WTC11 (cell line): Measurements from ENCODE around the gene HCRT. TPM values are rescaled to one million over a fixed set of nuclear protein-coding genes. Genes with fewer than 3 reads are reported as not detected.

Experiments
- ATAC-seq: fragments of 200-7000 bp; cut with Tn5 transposase; 2 replicates; pipeline ENCODE4 v1.10.0; 2021; ENCODE audit warnings: mild to moderate bottlenecking, moderate library complexity
- CTCF ChIA-PET: fragments of 300-600 bp; sonication (Branson Sonifier 250); formaldehyde crosslinking; loops from one replicate; lab custom pipeline; 2021; ENCODE audit warnings: antibody characterized with exemption; lab: Charles Lee
- POLR2A ChIA-PET: fragments of 350-600 bp; sonication (Branson Sonifier 250); formaldehyde crosslinking; loops from one replicate; lab custom pipeline; 2021; ENCODE audit warnings: antibody characterized with exemption; lab: Charles Lee
- DNase-seq: peaks from one replicate; pipeline ENCODE4 v3.0.0; 2021; ENCODE audit warnings: low spot score
- H3K27ac Mint-ChIP-seq: 2 replicates; pipeline ENCODE4 v1.8.0; 2021; ENCODE audit warnings: mixed read lengths
- H3K27me3 Mint-ChIP-seq: 2 replicates; pipeline ENCODE4 v1.8.0; 2021; ENCODE audit warnings: low read depth, mild to moderate bottlenecking, moderate library complexity, mixed read lengths
- H3K36me3 Mint-ChIP-seq: 2 replicates; pipeline ENCODE4 v1.8.0; 2021; ENCODE audit warnings: mixed read lengths
- H3K4me1 Mint-ChIP-seq: 2 replicates; pipeline ENCODE4 v1.8.0; 2022; ENCODE audit warnings: mixed read lengths
- H3K4me3 Mint-ChIP-seq: 2 replicates; pipeline ENCODE4 v1.8.0; 2021; ENCODE audit warnings: mild to moderate bottlenecking, moderate library complexity, mixed read lengths
- H3K9me3 Mint-ChIP-seq: 2 replicates; pipeline ENCODE4 v1.8.0; 2021; ENCODE audit warnings: mixed read lengths
- ATF2 ChIP-seq: sonication (generic); formaldehyde crosslinking; IDR thresholded peaks from 2 replicates; pipeline ENCODE4 v1.8.1; 2022; ENCODE audit warnings: low read depth, missing genetic modification reagents, borderline replicate concordance
- E2F1 ChIP-seq: sonication (generic); formaldehyde crosslinking; IDR thresholded peaks from 2 replicates; pipeline ENCODE4 v1.8.0; 2022; ENCODE audit warnings: mild to moderate bottlenecking, missing genetic modification reagents
- E2F4 ChIP-seq: sonication (generic); formaldehyde crosslinking; IDR thresholded peaks from 2 replicates; pipeline ENCODE4 v1.8.1; 2022; ENCODE audit warnings: low read depth, mild to moderate bottlenecking, moderate library complexity, missing genetic modification reagents, borderline replicate concordance
- E2F5 ChIP-seq: sonication (generic); formaldehyde crosslinking; IDR thresholded peaks from 2 replicates; pipeline ENCODE4 v1.8.1; 2022; ENCODE audit warnings: mild to moderate bottlenecking, moderate library complexity, missing genetic modification reagents
- FOXK1 ChIP-seq: sonication (generic); formaldehyde crosslinking; IDR thresholded peaks from 2 replicates; pipeline ENCODE4 v1.8.0; 2022; ENCODE audit warnings: mild to moderate bottlenecking, moderate library complexity, missing genetic modification reagents
- FOXP1 ChIP-seq: sonication (generic); formaldehyde crosslinking; IDR thresholded peaks from 2 replicates; pipeline ENCODE4 v1.8.0; 2022; ENCODE audit warnings: missing genetic modification reagents, mild to moderate bottlenecking, moderate library complexity, borderline replicate concordance
- GABPB1 ChIP-seq: sonication (generic); formaldehyde crosslinking; IDR thresholded peaks from 2 replicates; pipeline ENCODE4 v1.8.1; 2023; ENCODE audit warnings: mild to moderate bottlenecking, missing genetic modification reagents
- GRHL2 ChIP-seq: fragments of 250-450 bp; sonication (Bioruptor Pico); IDR thresholded peaks from 2 replicates; pipeline ENCODE4 v1.8.0; 2022; ENCODE audit warnings: mild to moderate bottlenecking, moderate library complexity; ENCODE audit not compliant: insufficient replicate concordance, severe bottlenecking
- MLX ChIP-seq: sonication (generic); formaldehyde crosslinking; IDR thresholded peaks from 2 replicates; pipeline ENCODE4 v1.8.1; 2023; ENCODE audit warnings: mild to moderate bottlenecking, missing genetic modification reagents, moderate library complexity
- MYBL2 ChIP-seq: sonication (generic); formaldehyde crosslinking; IDR thresholded peaks from 2 replicates; pipeline ENCODE4 v1.8.1; 2023; ENCODE audit warnings: mild to moderate bottlenecking, moderate library complexity, missing genetic modification reagents
- NR2C2 ChIP-seq: sonication (generic); formaldehyde crosslinking; IDR thresholded peaks from 2 replicates; pipeline ENCODE4 v1.8.0; 2022; ENCODE audit warnings: mild to moderate bottlenecking, missing genetic modification reagents
- OVOL2 ChIP-seq: fragments of 250-450 bp; sonication (Bioruptor Pico); IDR thresholded peaks from 2 replicates; pipeline ENCODE4 v1.9.0; 2021; ENCODE audit warnings: mild to moderate bottlenecking, borderline replicate concordance
- TP53 ChIP-seq: sonication (generic); formaldehyde crosslinking; IDR thresholded peaks from 2 replicates; pipeline ENCODE4 v1.8.1; 2023; ENCODE audit warnings: mild to moderate bottlenecking, missing genetic modification reagents
- USF2 ChIP-seq: sonication (generic); formaldehyde crosslinking; IDR thresholded peaks from 2 replicates; pipeline ENCODE4 v1.8.1; 2023; ENCODE audit warnings: mild to moderate bottlenecking, missing genetic modification reagents, moderate library complexity
- ZNF121 ChIP-seq: sonication (generic); formaldehyde crosslinking; IDR thresholded peaks from 2 replicates; pipeline ENCODE4 v1.8.0; 2023; ENCODE audit warnings: missing genetic modification reagents
- ZNF138 ChIP-seq: sonication (generic); formaldehyde crosslinking; conservative IDR thresholded peaks from 2 replicates; pipeline ENCODE4 v1.8.1; 2022; ENCODE audit warnings: mild to moderate bottlenecking, moderate library complexity, missing genetic modification reagents
- ZNF317 ChIP-seq: sonication (generic); formaldehyde crosslinking; IDR thresholded peaks from 2 replicates; pipeline ENCODE4 v1.8.1; 2023; ENCODE audit warnings: low read depth, mild to moderate bottlenecking, moderate library complexity, missing genetic modification reagents, borderline replicate concordance
- ZNF532 ChIP-seq: fragments of 250-450 bp; sonication (Bioruptor Pico); IDR thresholded peaks from 2 replicates; pipeline ENCODE4 v1.9.0; 2021; ENCODE audit warnings: mild to moderate bottlenecking, borderline replicate concordance
- ZNF671 ChIP-seq: fragments of 250-450 bp; sonication (Bioruptor Pico); IDR thresholded peaks from 2 replicates; pipeline ENCODE4 v1.8.0; 2021; ENCODE audit warnings: mild to moderate bottlenecking
- total RNA-seq: library from RNA; stranded (reverse); gene quantifications from 3 replicates; pipeline ENCODE4 v1.2.3, GENCODE V29; 2021

The HCRT gene
- total RNA-seq, 1 experiment from 2014 or later = not detected

GRCh38 chr17:42189651-42189965, 4.4 kb upstream of the HCRT start (continued):
- TF ChIP-seq USF2 (CRISPR knock-in tag) = no peak
- no peak for TF ChIP-seq FOXK1 (CRISPR knock-in tag)
- TF ChIP-seq E2F1 (CRISPR knock-in tag) = no peak

- Mint-ChIP-seq H3K36me3 (no peaks in the 10 kb centered on the region), H3K9me3 (no peaks in the 10 kb centered on the region), H3K4me3 (no peak overlapping the region), H3K27ac (no peak overlapping the region), H3K4me1 (peaks cover 22% of the 10 kb centered on the region), H3K27me3 (peaks cover 29% of the 10 kb centered on the region)
- TF ChIP-seq FOXP1 (CRISPR knock-in tag) = no peak
- no peak for TF ChIP-seq GABPB1
- TF ChIP-seq TP53 (CRISPR knock-in tag) = no peak
- no peak for TF ChIP-seq GRHL2
- no peak for TF ChIP-seq ZNF121 (CRISPR knock-in tag)
- TF ChIP-seq OVOL2 = no peak
- no peak for TF ChIP-seq E2F5 (CRISPR knock-in tag)
- no peak for TF ChIP-seq ZNF138 (CRISPR knock-in tag)
- no peak for TF ChIP-seq MLX
- TF ChIP-seq MYBL2 (CRISPR knock-in tag) = no peak
- TF ChIP-seq ATF2 (CRISPR knock-in tag) = no peak
- no peak for TF ChIP-seq E2F4 (CRISPR knock-in tag)
- TF ChIP-seq NR2C2 (CRISPR knock-in tag) = no peak
- no peak for TF ChIP-seq ZNF671 (CRISPR knock-in tag)
- ATAC-seq (no peak), DNase-seq (no peak)
- ChIA-PET CTCF (interaction anchor here (0.6 to 7.3 kb wide), 9 partner anchors 9 to 329 kb away, joined by 3 to 55 read pairs (median 3); partner anchors contain the start of gene KCNH4), POLR2A (interaction anchor here (0.6 kb wide), 1 partner anchor 269 kb away, joined by 5 read pairs; no protein-coding TSS in a partner anchor)
These were observed 3.7 kb upstream of the HCRT start for GRCh38 chr17:42188749-42189650.

GRCh38 chr17:42187833-42188232, 2.6 kb upstream of the HCRT start:
- ATAC-seq (no peak), DNase-seq (no peak)
- Mint-ChIP-seq H3K36me3 (no peaks in the 10 kb centered on the region), H3K4me3 (no peak overlapping the region), H3K9me3 (no peaks in the 10 kb centered on the region), H3K27me3 (peaks cover 41% of the 10 kb centered on the region), H3K4me1 (peaks cover 24% of the 10 kb centered on the region), H3K27ac (no peak overlapping the region)
- ChIA-PET POLR2A (no interaction called here), CTCF (interaction anchor here (0.6 to 7.3 kb wide), 10 partner anchors 13 to 333 kb away, joined by 3 to 55 read pairs (median 4); partner anchors contain the start of gene KAT2A)
- TF ChIP-seq ZNF317 (no peak), GRHL2 (no peak), FOXP1 (CRISPR knock-in tag) (no peak), ZNF532 (CRISPR knock-in tag) (no peak)
